ENCODE results near the gene PPM1N.
A peak's percentile ranks its signal among the peaks of the same experiment; 100 is the strongest.

Gene PPM1N

GRCh38 chr19:45505996-45506245 is 7.7 kb downstream of the PPM1N start:
- no peak for TF ChIP-seq CTCF (IDR thresholded peaks at IDR 0.05)

DNA sequence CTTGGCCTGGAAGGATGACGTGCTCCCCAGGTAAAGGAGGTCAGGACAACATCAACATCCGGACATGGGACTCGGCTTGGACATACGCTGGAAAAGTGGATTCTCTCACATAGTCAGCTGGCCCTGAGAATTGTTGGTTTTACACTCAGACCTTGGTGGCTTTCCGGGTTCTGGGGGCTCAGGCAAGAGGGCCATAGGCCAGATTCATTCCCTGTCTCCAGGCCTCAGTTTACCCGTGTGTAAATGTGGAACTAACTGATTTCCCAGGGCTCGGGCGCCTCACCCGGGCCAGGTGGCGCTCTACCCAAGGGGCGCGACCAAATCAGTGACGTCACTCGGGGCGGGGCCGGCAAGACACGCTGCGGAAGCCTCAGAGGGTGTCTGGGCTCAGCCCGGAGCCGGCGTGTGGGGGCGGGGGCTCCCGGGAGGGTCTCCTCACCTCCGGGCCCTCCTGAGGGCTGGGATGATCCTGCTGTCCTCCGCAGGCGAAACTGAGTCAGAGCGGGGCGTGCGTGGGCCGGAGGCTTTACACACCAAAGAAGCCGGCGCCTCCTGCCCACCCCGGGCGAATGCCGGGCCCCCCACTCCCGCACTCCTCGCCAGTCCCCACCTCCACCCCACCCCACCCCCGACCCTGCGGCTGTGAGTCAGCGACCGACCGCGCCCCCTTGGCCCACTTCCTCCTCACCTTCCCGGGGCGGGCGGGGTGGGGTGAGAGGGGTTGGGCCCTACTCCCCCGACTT is 8.2 kb downstream of the PPM1N start:
- peak; percentile 41 for TF ChIP-seq CTCF (IDR thresholded peaks at IDR 0.05)

DNA sequence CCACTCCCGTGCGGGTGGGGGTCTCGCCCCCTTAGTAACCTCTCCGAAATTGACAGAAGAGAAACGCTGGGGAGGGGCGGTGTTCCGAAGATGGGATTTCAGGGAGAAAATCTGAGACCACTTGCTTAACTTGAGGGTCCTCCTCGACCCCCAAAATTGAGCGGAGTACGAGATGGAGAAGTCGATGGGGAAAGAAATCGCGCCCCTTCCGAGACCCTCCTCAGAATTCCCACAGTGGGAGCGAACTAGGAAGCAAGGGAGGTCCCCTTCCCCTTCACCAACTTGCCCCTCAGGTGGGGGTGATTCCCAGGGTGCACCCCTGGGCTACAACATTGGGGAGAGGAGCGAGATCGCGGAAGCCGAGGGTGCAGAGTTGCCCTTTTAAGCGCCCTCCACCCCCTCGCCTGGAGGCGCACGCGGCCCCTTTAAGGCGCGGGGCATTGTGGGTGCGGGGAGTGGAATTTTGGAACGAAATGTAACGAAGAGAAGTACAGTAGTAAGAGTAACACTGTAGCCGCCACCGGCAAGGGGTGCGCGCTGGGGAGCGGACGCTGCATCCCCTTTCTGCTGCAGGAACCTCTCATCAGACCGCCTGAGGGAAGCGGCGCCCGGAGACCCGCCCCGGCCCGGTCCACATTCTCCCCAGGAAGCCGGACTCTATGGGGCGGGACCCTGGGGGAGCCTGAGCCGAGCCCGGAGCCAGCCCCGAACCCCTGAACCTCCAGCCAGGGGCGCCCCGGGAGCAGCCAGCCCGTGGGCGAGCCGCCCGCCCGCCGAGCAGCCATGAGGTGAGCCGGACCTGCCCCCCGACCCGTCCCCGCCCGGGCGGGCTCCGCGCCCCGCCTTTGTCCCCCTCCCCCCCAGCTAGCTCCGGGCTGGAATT is 9.0 kb downstream of the PPM1N start, which contains the start of gene VASP:
Gene VASP, plus strand, starts transcription at position 491 of the 883 bp plus-strand sequence. Its CDS starts 293 bp downstream, at position 784.
- no peak for TF ChIP-seq CTCF (IDR thresholded peaks at IDR 0.05)

DNA sequence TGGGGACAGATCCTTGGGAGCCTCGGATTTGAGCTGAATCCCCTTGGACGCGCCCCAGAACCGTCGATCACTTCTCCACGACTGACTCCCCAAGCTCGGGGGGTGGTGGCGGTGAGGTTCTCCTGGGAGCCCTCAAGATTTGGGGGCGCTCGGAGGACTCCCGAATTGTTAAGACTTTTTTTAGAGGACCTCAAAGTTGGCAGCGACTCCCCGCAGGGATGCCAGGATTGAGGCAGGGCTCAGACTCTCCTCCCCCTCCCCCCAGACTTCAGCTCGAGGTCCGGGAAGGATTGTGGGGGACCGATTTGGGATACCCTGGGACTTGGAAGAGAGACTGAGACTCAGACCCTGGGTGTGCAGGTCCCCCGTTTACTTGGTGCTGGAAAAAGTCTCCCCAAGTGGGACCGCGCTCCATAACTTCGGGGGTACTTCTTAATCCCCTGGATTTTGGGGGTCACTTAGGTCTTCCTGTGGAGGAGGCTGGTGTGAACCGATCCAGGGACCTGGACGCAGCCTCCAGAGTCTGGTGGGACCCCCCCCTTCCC is 9.7 kb downstream of the PPM1N start:
- TF ChIP-seq CTCF (IDR thresholded peaks at IDR 0.05) = no peak

GRCh38 chr19:45508417-45508860 is 10.2 kb downstream of the PPM1N start:
- no peak for TF ChIP-seq CTCF (IDR thresholded peaks at IDR 0.05)

DNA sequence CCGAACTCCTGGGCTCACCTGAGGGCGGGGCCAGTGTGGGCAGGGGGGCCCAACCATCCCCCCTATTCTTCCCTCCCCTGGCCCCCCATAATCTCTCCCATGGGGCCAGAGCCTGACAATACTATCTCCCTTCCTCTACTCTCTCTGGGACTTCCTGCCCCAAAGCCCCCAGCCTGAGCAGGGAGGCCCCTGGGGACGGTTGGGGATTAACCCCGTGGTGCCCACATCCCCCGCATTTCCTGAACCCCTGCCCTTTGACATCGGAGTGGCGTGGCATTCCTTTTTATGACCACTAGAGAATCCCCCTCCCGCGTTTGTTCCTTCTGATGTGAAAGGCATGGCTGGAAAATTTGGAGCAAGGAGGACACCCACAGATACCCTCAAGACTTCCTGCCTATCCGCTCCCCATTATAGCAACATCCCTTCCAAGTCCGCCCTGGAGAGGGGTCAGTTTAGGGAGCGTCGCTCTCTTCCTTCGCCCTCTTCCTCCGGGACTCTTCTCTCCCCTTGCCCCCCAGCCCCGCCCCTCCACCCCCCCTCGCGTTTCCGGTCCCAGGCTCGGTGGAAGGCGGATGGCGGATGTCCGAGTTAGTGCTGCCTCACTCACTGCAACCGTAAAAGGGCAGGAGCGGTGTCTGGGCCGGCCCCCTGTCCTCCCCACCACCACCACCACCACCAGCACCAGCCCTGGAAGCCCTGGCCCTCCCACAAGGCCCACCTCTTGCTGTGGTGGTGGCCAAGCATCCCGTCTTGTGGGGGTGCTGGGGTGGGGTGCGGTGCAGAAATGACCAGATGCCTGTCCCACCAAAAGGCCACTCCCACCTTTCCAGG is 10.8 kb downstream of the PPM1N start:
- TF ChIP-seq CTCF (IDR thresholded peaks at IDR 0.05) = no peak

DNA sequence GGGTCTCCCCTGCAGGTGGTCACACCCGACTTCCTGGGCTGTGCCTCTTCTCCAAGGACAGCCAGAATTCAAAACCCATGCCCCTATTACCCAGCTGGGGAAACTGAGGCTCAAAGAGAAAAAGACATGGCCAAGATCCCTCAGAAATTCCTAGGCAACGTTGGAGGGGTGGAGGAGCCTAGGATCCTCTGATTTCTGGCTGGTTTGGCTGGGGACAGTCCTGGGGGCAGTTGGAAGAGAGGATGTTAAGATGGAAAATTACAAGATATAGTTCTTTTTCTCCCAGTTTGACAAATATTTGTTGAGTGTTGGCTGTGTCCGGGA is 11.4 kb downstream of the PPM1N start:
- TF ChIP-seq CTCF (IDR thresholded peaks at IDR 0.05) = no peak

Data from LNCAP (cell line).